Epithelial cell of esophagus (primary cell): ENCODE measurements around the gene LY86.

Experiments used
- DNase-seq: peaks from one replicate; pipeline ENCODE4 v3.0.0; 2010; ENCODE audit warnings: low read depth
- H3K4me3 ChIP-seq: 2 replicates; pipeline ENCODE4 v1.5.1; 2011; ENCODE audit warnings: mild to moderate bottlenecking, low read length, control low read depth
- CTCF ChIP-seq: IDR thresholded peaks from 2 replicates; pipeline ENCODE4 v1.5.1; 2011; ENCODE audit warnings: low read depth, mild to moderate bottlenecking, low read length, control low read depth, inconsistent platforms; ENCODE audit not compliant: insufficient read depth; ENCODE audit errors: missing control alignments

The LY86 gene

DNA sequence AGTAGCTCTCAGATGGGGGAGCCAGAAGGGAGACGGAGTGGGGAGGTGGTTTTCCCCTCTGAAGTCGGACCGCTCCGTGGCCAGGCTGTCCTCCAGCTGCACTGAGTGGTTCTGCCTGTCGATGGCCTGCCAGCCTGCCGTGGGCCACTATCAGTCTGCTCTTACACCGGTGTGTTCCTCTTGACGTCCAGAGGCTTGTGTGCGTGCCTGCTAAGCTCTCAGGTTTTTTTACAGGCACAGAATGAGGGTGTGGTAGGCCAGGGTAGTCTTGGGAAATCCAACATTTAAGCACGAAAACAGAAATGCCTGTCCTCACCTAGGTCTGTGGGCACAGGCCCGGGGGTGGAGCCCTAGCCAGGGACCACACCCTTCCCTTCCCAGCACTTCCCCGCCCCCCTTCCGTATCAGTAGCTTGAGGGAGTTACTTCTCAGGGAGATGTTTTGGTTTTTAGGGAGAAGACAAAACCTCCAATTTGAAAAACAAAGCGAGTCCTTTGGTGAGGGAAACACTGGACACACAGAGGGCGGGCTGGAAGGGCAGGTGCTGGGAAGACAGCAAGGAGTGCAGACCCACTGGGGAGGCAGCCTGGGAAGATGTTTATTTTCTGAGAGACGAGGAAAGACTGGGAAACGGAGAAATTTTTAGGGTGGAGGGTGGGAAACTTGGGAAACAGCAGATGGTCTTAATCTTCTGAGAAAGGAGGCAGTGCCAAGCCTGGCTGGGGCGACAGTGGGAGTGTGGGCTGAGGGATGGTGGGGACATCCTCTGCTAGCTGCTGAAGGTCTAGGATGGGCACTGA, 106.5 kb downstream of the LY86 start:
- no peak for TF ChIP-seq CTCF
- DNase-seq, result peak; percentile 79

GRCh38 chr6:6695625-6696276, 107.2 kb downstream of the LY86 start:
- DNase-seq, result no peak
- TF ChIP-seq CTCF, result no peak
- no peak overlapping the region for H3K4me3 ChIP-seq

More for the DNA sequence above, 106.5 kb downstream of the LY86 start:
- no peak overlapping the region for H3K4me3 ChIP-seq

DNA sequence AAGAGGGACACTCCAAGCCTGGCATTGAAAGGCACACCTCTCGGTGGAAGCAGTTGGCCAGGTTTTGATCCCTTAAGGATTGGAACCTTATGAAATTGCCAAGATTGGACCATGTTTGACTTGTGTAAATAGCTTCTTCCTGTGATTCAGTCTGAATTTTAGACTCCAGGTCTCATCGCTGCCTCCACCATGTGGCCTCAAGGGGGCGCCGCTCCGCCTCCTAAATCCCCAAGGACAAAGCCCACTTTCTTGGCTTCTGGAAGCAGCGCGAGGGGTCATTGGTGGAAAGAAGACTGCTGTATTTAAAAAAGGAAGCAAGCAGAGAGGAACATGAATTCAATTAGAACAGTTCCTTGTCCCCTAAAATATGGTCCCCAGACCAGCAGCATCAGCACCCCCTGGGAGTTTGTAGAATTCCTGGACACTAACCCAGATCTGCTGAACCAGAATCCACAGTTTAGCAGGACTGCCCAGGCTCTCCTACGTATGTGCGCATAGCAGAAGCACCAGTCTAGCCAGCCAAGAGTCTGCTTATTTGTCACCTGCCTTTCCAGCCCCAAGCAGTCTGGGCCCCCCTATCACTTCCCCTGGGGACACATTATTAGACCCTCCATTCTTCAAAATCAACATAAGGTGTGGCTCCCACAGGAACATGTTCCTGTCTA, 108.5 kb downstream of the LY86 start:
- no peak overlapping the region for H3K4me3 ChIP-seq
- peak; percentile 89 for DNase-seq
- TF ChIP-seq CTCF, result peak; percentile 77

DNA sequence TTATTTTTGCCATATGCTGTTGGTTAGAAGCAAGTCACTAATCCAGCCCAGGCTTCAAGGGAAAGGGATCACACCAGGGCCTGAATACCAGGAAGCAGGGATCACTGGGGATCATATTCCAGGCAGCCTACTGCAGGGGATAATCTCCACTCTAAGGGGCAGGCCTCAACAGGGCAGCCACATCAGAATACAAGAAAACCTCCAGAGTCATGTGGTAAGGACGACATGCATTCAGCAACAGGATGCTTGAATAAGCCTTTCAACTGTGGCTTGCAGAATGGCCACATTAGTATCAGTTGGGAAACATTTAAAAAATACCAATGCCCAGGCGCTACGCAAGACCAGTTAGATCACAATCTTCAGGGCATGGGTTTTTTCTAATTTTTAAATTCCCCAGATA, 109.1 kb downstream of the LY86 start:
- DNase-seq, result peak; percentile 87
- no peak overlapping the region for H3K4me3 ChIP-seq
- no peak for TF ChIP-seq CTCF

DNA sequence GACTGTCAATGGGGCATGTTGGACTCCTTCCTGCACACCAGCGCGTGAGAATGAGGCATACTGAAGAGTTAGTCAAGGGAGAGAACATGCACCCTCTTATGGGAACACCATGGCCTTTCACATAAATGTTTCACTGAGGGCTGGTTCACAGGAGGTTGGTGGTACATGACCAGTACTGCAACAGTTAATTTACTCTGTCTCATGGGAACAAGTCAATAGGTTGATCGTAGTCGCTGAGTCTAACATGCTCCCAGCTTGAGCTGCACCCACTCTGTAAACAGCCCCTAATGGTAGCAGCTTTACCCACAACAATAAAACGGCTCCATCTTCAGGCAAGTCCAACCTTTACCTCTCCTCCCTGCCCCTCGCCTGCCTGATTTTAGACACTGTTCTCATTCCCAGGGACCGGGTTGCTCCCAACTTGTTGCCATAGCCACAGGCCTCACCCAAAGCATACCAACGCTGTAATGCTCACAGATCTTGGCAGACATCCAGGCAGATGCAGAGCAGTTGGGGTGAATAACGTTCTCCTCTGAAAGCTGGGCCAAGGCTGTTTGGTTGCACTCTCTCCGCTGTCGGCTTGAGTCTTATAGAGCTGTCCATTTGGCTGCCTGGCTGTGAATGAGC, 111.3 kb downstream of the LY86 start:
- no peak overlapping the region for H3K4me3 ChIP-seq
- no peak for TF ChIP-seq CTCF
- peak; percentile 99 for DNase-seq

DNA sequence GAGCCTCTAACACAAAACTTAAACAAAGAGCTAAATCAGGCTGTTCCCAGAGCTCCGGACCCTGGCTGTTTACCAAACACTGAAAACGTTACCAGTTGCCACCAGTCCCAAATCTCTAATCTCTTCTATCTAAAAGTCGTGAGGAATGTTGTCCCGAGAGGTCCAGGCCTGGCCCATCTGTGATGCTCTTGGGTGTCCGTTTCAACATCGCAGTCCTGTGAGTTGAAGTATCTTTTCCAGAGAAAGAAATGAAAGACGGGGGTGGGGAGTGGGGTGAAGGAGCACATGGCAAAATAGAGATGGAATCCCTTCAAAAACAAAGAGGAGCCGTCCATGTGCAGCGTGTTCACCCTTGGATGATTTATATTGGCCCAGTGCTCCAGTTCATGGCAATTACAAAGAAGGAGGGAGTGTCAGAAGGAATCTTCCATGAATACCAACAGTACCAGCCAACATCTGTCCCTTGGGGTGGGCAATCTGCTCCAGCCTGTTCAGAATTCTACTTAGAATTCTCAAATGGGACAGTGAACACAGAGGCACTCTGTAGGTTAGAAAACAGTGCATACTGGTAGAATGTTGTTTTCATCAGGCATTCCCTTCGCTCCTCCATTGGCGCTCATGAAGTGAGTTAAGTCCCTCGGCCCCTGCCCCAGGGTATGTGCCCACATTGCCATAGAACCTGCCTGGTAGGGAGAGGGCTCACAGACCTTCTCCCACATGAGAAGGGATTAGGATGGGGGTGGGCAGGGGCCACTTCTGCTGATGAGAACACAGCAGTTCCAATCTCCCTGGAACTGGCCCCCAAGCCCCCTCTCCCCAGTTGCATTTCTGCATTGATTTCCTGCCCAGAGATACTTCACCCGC, 112.1 kb downstream of the LY86 start:
- TF ChIP-seq CTCF, result no peak
- H3K4me3 ChIP-seq, result no peak overlapping the region
- no peak for DNase-seq
